ENCODE results near the gene METTL18.

The METTL18 gene

DNA sequence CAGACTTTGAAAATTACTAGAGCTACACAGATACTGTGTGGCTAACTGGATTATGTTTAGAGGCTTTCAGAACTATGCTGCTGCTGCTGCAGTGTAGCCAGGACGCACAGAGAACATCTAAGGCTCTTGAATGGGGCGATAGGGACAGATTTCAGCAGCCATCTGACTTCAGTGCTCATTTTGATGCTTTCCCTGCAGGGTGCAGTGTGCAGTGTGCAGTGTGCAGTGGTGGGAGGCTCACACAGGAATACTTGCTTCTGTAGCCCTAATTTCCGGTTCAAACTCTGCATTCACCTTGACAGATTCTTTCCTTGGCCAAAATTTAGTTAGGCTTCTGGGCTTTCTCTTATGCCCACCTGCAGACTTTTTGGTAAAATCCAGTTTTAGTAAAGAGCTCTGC, 7.7 kb downstream of the METTL18 start:
- no peak overlapping the region for H3K4me3 ChIP-seq (IDR thresholded peaks at IDR 0.05; ENCODE audit: insufficient read depth, low read depth, low read length)
- no peaks in the 10 kb centered on the region for H3K27me3 ChIP-seq (ENCODE audit: insufficient read depth, low read depth)
- H3K4me2 ChIP-seq, result no peak overlapping the region
- no peaks in the 10 kb centered on the region for H4K20me1 ChIP-seq (ENCODE audit: insufficient read depth)
- no peaks in the 10 kb centered on the region for H3K79me2 ChIP-seq (ENCODE audit: insufficient read depth, low read depth)
- no peak overlapping the region for H3K9ac ChIP-seq
- no peaks in the 10 kb centered on the region for H3K4me1 ChIP-seq (ENCODE audit: low read depth, poor library complexity, severe bottlenecking)
- no peak overlapping the region for H3K27ac ChIP-seq
- no peak overlapping the region for H2AFZ ChIP-seq (ENCODE audit: low read depth)
- TF ChIP-seq, protein P1, sequence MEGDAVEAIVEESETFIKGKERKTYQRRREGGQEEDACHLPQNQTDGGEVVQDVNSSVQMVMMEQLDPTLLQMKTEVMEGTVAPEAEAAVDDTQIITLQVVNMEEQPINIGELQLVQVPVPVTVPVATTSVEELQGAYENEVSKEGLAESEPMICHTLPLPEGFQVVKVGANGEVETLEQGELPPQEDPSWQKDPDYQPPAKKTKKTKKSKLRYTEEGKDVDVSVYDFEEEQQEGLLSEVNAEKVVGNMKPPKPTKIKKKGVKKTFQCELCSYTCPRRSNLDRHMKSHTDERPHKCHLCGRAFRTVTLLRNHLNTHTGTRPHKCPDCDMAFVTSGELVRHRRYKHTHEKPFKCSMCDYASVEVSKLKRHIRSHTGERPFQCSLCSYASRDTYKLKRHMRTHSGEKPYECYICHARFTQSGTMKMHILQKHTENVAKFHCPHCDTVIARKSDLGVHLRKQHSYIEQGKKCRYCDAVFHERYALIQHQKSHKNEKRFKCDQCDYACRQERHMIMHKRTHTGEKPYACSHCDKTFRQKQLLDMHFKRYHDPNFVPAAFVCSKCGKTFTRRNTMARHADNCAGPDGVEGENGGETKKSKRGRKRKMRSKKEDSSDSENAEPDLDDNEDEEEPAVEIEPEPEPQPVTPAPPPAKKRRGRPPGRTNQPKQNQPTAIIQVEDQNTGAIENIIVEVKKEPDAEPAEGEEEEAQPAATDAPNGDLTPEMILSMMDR (conservative IDR thresholded peaks at IDR 0.05; ENCODE audit: low read depth, low read length), result no peak
- H3K36me3 ChIP-seq (ENCODE audit: insufficient read depth), result no peaks in the 10 kb centered on the region

GRCh38 chr1:169785267-169785666, 9.4 kb downstream of the METTL18 start:
- H3K36me3 ChIP-seq (ENCODE audit: insufficient read depth), result no peaks in the 10 kb centered on the region
- H4K20me1 ChIP-seq (ENCODE audit: insufficient read depth), result no peaks in the 10 kb centered on the region
- H2AFZ ChIP-seq (ENCODE audit: low read depth), result no peak overlapping the region
- H3K4me2 ChIP-seq, result no peak overlapping the region
- no peak overlapping the region for H3K9ac ChIP-seq
- H3K27ac ChIP-seq, result no peak overlapping the region
- no peak overlapping the region for H3K4me3 ChIP-seq (IDR thresholded peaks at IDR 0.05; ENCODE audit: insufficient read depth, low read depth, low read length)
- TF ChIP-seq, protein P1 (conservative IDR thresholded peaks at IDR 0.05; ENCODE audit: low read depth, low read length), result no peak
- H3K4me1 ChIP-seq (ENCODE audit: low read depth, poor library complexity, severe bottlenecking), result no peaks in the 10 kb centered on the region
- no peaks in the 10 kb centered on the region for H3K79me2 ChIP-seq (ENCODE audit: insufficient read depth, low read depth)
- H3K27me3 ChIP-seq (ENCODE audit: insufficient read depth, low read depth), result no peaks in the 10 kb centered on the region

GRCh38 chr1:169784102-169784501, 10.6 kb downstream of the METTL18 start:
- Histone ChIP-seq H3K79me2 (ENCODE audit: insufficient read depth, low read depth) (no peaks in the 10 kb centered on the region), H3K4me1 (ENCODE audit: low read depth, poor library complexity, severe bottlenecking) (no peaks in the 10 kb centered on the region), H3K27ac (no peak overlapping the region), H3K4me3 (IDR thresholded peaks at IDR 0.05; ENCODE audit: insufficient read depth, low read depth, low read length) (no peak overlapping the region), H3K27me3 (ENCODE audit: insufficient read depth, low read depth) (no peaks in the 10 kb centered on the region), H4K20me1 (ENCODE audit: insufficient read depth) (no peaks in the 10 kb centered on the region), H3K9ac (no peak overlapping the region), H3K36me3 (ENCODE audit: insufficient read depth) (no peaks in the 10 kb centered on the region), H3K4me2 (no peak overlapping the region), H2AFZ (ENCODE audit: low read depth) (no peak overlapping the region)
- TF ChIP-seq, protein P1 (conservative IDR thresholded peaks at IDR 0.05; ENCODE audit: low read depth, low read length), result no peak

- no peak overlapping the region for H3K4me2 ChIP-seq
- no peak overlapping the region for H3K9ac ChIP-seq
- no peaks in the 10 kb centered on the region for H3K27me3 ChIP-seq (ENCODE audit: insufficient read depth, low read depth)
- no peaks in the 10 kb centered on the region for H3K36me3 ChIP-seq (ENCODE audit: insufficient read depth)
- no peaks in the 10 kb centered on the region for H3K79me2 ChIP-seq (ENCODE audit: insufficient read depth, low read depth)
- TF ChIP-seq, protein P1 (conservative IDR thresholded peaks at IDR 0.05; ENCODE audit: low read depth, low read length), result no peak
- no peak overlapping the region for H3K27ac ChIP-seq
- H3K4me1 ChIP-seq (ENCODE audit: low read depth, poor library complexity, severe bottlenecking), result no peaks in the 10 kb centered on the region
- no peak overlapping the region for H2AFZ ChIP-seq (ENCODE audit: low read depth)
- no peaks in the 10 kb centered on the region for H4K20me1 ChIP-seq (ENCODE audit: insufficient read depth)
- no peak overlapping the region for H3K4me3 ChIP-seq (IDR thresholded peaks at IDR 0.05; ENCODE audit: insufficient read depth, low read depth, low read length)
Observed at GRCh38 chr1:169782596-169782995, 12.1 kb downstream of the METTL18 start.

All from KMS-11 (cell line).